T47D (cell line): ENCODE data around the gene HNRNPA1.
"Not testable (repeated sequence)": the region's sequence is repeated elsewhere in the genome, so short reads cannot be mapped to it uniquely, and the experiment has no call there.

ENCODE experiments used
- DNase-seq, 2 experiments: peaks; one replicate each; pipeline versions ENCODE4 v3.0.0 to v3.0.0-alpha.2; 2011 to 2012; ENCODE audit warnings: low read depth in 1 of 2, low spot score in 1 of 2
- JUND ChIP-seq: IDR thresholded peaks from 2 replicates; pipeline ENCODE4 v1.6.1; 2012; ENCODE audit warnings: low read depth
- in situ Hi-C: cut with HindIII; loops from 2 replicates; pipeline ENCODE4 v1.10.0; 2016; ENCODE audit warnings: low sequenced_read_pairs, low pct_unique_long_range_greater_than_20kb

The HNRNPA1 gene

GRCh38 chr12:54279632-54280467, 676 bp upstream of the HNRNPA1 start, which contains the start of gene CBX5:
Gene CBX5, minus strand, starts transcription at chr12:54280122. Its CDS starts 22,472 bp downstream, at chr12:54257650.
- in situ Hi-C loops: no loop called here
- no peak for TF ChIP-seq JUND
- peak; percentile 94 to 100 for DNase-seq

GRCh38 chr12:54281261-54281638, 724 bp downstream of the HNRNPA1 start:
- in situ Hi-C loops, DNase-seq: not testable (repeated sequence)

GRCh38 chr12:54281694-54282093, 1.2 kb downstream of the HNRNPA1 start:
- in situ Hi-C loops: not testable (repeated sequence)

GRCh38 chr12:54282949-54283593, 2.5 kb downstream of the HNRNPA1 start:
- peak in 1 of 2 experiments; percentile 23 for DNase-seq
- in situ Hi-C loops: no loop called here
- no peak for TF ChIP-seq JUND

More at GRCh38 chr12:54281694-54282093, 1.2 kb downstream of the HNRNPA1 start:
- not testable (repeated sequence) for DNase-seq

- in situ Hi-C loops, DNase-seq: not testable (repeated sequence)
These were observed 3.7 kb downstream of the HNRNPA1 start for GRCh38 chr12:54284070-54284780.

GRCh38 chr12:54285150-54286041, 4.9 kb downstream of the HNRNPA1 start:
- 0 out of 2 replicates have a peak, but pooled peaks have one; percentile 30 for TF ChIP-seq JUND
- in situ Hi-C loops: no loop called here
- DNase-seq: no peak

- DNase-seq: peak in 1 of 2 experiments; percentile 37
- no peak for TF ChIP-seq JUND
- in situ Hi-C loops: no loop called here
These were observed 5.8 kb downstream of the HNRNPA1 start for GRCh38 chr12:54286042-54287030.

- TF ChIP-seq JUND: 0 out of 2 replicates have a peak, but pooled peaks have one; percentile 8
- in situ Hi-C loops: no loop called here
- DNase-seq: peak in 1 of 2 experiments; percentile 34
These were observed 7.0 kb downstream of the HNRNPA1 start for GRCh38 chr12:54287261-54288157.

- in situ Hi-C loops: no loop called here
- TF ChIP-seq JUND: no peak
These were observed 11.8 kb downstream of the HNRNPA1 start for GRCh38 chr12:54292083-54292930.

GRCh38 chr12:54292931-54293241, 12.4 kb downstream of the HNRNPA1 start:
- in situ Hi-C loops: no loop called here
- no peak for DNase-seq
- no peak for TF ChIP-seq JUND

More at GRCh38 chr12:54292083-54292930, 11.8 kb downstream of the HNRNPA1 start:
- no peak for DNase-seq
